A549 treated with ZK216348 at 1 μM for 4 hours (cell line): ENCODE results near the gene APH1A. TPM values are rescaled to one million over a fixed set of nuclear protein-coding genes. Genes with fewer than 3 reads are reported as not detected.

Experiments
- total RNA-seq: library from RNA; stranded (reverse); fragments of 200-300 nt; extraction: Qiagen RNA extraction; gene quantifications from 5 replicates; pipeline ENCODE4 v1.2.3, GENCODE V29; 2022; ENCODE audit warnings: low read depth

Gene APH1A
- total RNA-seq: 105 to 151 TPM (median 138 TPM) in 5 replicates

DNA sequence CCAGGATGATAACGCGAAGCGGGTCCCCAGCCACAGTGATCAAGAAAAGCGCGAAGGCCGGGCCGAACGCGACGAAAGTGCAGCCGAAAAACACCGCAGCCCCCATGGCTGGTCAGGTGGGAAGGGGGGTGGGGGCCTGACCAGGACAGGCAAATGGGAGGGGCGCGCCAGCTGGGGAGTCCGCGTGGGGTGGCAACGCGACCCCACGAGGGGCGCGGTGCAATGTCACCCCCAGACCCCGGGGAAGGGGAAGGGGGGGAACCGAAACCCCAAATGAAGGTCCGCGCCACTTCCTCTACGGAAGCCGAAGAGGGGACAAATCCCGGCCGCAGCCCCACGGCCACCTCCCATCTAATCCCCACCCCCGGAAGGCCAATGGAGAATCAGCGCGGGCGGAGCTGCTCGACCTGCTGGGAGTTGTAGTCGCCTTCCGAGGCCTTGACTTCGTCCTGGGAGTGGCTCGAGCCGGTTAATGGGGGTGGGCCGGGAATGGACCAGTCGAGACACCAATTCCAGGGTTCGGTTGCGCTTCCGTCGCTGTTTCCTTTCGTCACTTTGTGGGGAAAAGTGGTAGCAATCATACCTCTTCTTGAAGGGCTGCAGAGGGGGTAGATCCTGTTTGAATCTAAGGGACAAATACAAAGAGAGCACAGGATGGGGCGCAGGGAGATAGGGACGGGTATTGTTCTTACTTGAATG, at the start of gene APH1A:
TSS of gene APH1A (minus strand) at position 312 of the 699 bp plus-strand sequence. CDS start at position 106, 206 bp downstream.

DNA sequence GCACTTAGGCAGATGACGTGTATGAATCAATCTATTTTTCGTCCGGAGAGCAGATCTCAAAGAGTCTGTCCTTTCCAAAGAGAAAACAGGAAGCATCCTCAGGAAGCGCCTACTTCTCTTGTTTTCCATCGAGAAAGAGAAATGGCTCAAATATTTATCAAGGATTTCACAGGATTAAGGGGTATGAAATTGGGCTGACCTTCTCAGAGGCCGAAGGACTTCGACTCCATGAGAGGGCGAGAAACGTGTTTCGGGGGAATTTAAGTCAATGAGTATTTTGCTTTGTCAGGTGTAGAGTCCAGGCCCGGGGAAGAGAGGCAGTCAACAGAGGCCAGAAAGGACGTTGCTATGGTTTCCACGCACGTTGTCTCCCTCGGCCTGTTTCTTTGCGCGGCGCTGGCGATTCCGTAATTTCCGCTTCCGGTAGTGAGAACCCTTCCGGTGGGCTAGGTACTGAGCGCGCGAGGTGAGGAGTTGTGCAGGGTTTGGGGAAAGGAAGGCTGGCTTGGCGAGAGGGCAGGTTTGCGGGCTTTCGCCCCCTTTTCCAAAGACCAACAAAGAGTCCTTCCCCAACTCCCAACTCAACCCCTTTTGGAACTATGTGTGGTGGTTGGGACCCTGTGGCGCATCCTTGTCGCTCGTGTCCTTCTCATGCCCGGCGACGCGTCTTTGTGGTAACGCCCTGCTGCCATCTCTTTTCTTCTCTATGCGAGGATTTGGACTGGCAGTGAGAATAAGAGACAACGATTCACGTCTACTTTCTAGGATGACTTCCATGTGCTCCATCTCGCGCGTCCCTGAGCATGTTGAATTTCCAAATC, 24.8 kb upstream of the APH1A start, which contains the start of gene MRPS21:
TSS of gene MRPS21 (plus strand) at position 429 of the 821 bp plus-strand sequence. CDS start 506 bp downstream, outside the sequence.

DNA sequence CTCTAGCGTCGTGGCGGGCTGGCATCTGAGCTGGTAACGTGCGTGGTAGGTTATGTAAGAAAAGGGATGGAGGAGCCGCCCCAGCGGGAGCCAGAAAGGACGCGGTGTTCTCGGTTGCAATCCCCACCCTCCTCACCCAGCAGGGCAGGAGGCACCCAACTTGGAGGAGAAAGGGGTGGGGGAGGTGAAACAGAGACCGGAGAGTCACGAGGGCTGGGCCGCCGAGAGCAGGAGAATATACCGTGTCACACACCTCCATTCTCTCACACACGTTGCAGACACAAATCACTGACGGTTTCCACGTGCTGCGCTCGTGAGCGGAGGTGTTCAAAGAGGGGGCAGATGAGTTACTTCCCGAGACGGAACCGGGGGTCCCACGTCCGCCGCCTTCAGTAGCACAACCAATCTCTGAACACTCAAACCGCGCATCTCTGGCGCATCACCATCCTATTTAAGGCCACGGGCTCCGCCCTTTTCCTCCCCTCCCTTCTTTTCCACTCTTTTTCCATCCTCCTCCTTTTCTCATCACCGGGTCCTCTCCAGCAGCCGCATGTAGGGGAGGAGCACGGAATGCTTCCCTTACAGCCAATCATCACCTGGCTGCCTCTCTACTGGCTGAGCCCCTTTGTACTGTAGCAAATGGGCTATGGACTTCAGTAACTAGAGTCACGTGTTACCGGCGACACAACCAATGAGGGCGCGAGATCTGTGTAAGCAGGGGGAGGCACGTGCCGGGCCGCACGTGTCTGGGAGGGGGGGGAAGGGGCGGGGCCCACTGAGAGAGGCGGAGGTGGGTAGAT, 13.1 kb upstream of the APH1A start, which contains the start of gene CIART:
TSS of gene CIART (plus strand) at position 797 of the 800 bp plus-strand sequence. CDS start 714 bp downstream, outside the sequence.

DNA sequence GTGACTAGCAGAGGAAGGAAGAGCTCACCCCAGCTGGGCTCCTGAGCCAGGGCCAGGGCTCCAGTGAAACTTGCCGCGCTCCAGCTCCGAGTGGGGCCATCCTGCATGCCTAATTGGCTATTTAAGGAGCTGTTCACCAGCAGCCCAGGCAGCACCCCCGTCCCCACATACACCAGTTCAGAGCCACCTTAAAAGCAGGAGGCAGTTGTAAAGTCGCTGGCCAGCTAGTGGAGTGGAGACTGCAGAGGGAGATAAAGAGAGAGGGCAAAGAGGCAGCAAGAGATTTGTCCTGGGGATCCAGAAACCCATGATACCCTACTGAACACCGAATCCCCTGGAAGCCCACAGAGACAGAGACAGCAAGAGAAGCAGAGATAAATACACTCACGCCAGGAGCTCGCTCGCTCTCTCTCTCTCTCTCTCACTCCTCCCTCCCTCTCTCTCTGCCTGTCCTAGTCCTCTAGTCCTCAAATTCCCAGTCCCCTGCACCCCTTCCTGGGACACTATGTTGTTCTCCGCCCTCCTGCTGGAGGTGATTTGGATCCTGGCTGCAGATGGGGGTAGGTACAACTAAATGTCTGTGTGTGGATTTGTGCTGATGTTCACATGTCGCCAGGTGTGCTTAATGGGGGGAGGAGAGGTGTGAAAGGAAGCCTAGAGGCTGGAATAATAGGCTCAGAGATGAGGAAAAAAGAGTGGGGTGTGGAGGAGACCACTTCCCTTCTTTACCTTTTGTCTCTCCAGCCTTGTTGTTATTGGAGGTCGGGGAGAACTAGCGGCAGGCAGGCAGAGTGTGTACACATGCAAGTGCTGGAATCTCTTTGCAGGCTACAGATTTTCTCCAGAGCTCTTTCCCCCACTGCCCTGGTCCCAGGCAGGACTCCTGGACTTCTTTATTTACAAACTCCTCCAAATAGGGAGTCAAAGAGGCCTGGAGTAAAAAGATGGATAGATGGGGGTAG, 10.9 kb downstream of the APH1A start, which contains the start of gene CA14:
TSS of gene CA14 (plus strand) at position 151 of the 962 bp plus-strand sequence. CDS start at position 506, 355 bp downstream.

DNA sequence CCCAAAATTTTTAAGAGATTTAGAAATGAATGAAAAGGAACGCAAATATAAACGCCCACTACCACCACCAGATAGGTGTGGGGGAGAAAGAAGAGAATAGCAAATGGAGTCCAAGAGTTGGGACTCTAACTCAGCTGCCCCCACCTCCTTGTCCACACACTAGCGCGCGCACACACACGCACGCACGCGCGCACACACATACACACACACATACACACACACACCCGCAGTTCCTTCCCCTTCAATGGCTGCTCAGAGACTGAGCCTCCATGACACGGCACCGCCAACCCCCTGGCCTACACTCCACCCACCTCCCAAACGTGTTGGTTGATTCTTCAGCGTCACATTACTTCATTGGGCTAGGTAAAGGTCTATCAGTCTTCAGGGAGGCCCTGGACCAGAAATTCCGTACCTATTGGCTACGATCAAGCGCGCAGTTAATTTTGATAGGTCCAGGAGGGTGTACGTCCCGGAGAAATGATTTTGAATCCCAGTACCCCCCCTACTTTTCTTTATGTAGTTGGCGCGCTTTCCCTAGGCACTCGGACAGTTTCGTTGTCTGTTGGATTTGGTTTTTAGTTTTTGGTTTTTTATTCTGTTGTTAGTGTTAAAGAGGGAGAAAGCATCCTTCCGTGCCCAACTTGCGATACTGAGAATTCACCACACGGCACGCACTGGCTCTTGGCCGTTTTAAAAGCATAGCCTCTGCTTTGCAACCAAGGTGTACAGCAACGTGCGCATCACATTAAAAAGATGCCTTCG, 32.8 kb downstream of the APH1A start, which contains the start of gene ANP32E:
TSS of gene ANP32E (minus strand) at position 261 of the 762 bp plus-strand sequence. CDS start 326 bp downstream, outside the sequence.

Other genes with a start within 250 kb of the APH1A start
- gene VPS45, start 201.2 kb downstream of the APH1A start, total RNA-seq: 14.6 to 17.0 TPM (median 16.4 TPM) in 5 replicates
- gene PLEKHO1, start 119.1 kb downstream of the APH1A start, total RNA-seq: 6.2 to 8.9 TPM (median 7.6 TPM) in 5 replicates
- 34.7 to 90.7 TPM (median 46.0 TPM) in 5 replicates for gene ANP32E, start 32.9 kb downstream of the APH1A start, total RNA-seq
- not detected in 5 replicates for gene CA14, start 11.2 kb downstream of the APH1A start, total RNA-seq
- gene C1orf54, start 3.8 kb upstream of the APH1A start, total RNA-seq: 0.20 to 0.79 TPM (median 0.38 TPM) in 4 of 5 replicates, not detected in the other
- 0.88 to 1.6 TPM (median 1.1 TPM) in 5 replicates for gene CIART, start 13.5 kb upstream of the APH1A start, total RNA-seq
- 80.6 to 120 TPM (median 86.2 TPM) in 5 replicates for gene MRPS21, start 24.8 kb upstream of the APH1A start, total RNA-seq
- gene PRPF3, start 52.5 kb upstream of the APH1A start, total RNA-seq: 53.1 to 67.3 TPM (median 59.7 TPM) in 5 replicates
- 13.1 to 16.7 TPM (median 13.7 TPM) in 5 replicates for gene RPRD2, start 95.1 kb upstream of the APH1A start, total RNA-seq
- gene TARS2, start 218.4 kb upstream of the APH1A start, total RNA-seq: 15.2 to 24.4 TPM (median 23.7 TPM) in 5 replicates
- 1.7 to 2.1 TPM (median 1.8 TPM) in 5 replicates for gene ECM1, start 239.1 kb upstream of the APH1A start, total RNA-seq
- gene FALEC, start 246.7 kb upstream of the APH1A start, total RNA-seq: not detected in 5 replicates